H9 (cell line): ENCODE data around the gene NDUFA9. TPM values are rescaled to one million over a fixed set of nuclear protein-coding genes. Genes with fewer than 3 reads are reported as not detected.

Experiments
- DNase-seq: peaks from one replicate; pipeline ENCODE4 v3.0.0-alpha.2; 2017
- H2AFZ ChIP-seq: one replicate; pipeline ENCODE4 v1.6.1; 2013; ENCODE audit warnings: mild to moderate bottlenecking, low read length, control low read depth, moderate library complexity
- H2AK5ac ChIP-seq: 2 replicates; pipeline ENCODE4 v1.6.1; 2013; ENCODE audit warnings: low read length, control low read depth, mixed read lengths; ENCODE audit not compliant: insufficient read length
- H2BK120ac ChIP-seq: one replicate; pipeline ENCODE4 v1.6.1; 2013; ENCODE audit warnings: low read depth, mild to moderate bottlenecking, low read length, control low read depth, inconsistent platforms; ENCODE audit not compliant: poor library complexity, severe bottlenecking
- H2BK12ac ChIP-seq: 2 replicates; pipeline ENCODE4 v1.6.1; 2013; ENCODE audit warnings: low read length, control low read depth, mixed read lengths, low read depth; ENCODE audit not compliant: insufficient read length
- H2BK15ac ChIP-seq: 2 replicates; pipeline ENCODE4 v1.6.1; 2013; ENCODE audit warnings: low read depth, low read length, control low read depth
- H2BK20ac ChIP-seq: one replicate; pipeline ENCODE4 v1.6.1; 2013; ENCODE audit warnings: low read depth, mild to moderate bottlenecking, low read length, control low read depth, inconsistent platforms; ENCODE audit not compliant: poor library complexity, severe bottlenecking
- H2BK5ac ChIP-seq: 2 replicates; pipeline ENCODE4 v1.6.1; 2013; ENCODE audit warnings: low read length, control low read depth, mixed read lengths; ENCODE audit not compliant: insufficient read length
- H3K14ac ChIP-seq: 2 replicates; pipeline ENCODE4 v1.6.1; 2013; ENCODE audit warnings: low read length, control low read depth; ENCODE audit not compliant: insufficient read depth
- H3K18ac ChIP-seq: 2 replicates; pipeline ENCODE4 v1.6.1; 2013; ENCODE audit warnings: low read depth, mild to moderate bottlenecking, mixed read lengths, low read length, control low read depth; ENCODE audit not compliant: insufficient read length
- H3K23ac ChIP-seq: 2 replicates; pipeline ENCODE4 v1.6.1; 2013; ENCODE audit warnings: low read length, control low read depth, mixed read lengths, low read depth; ENCODE audit not compliant: insufficient read length
- H3K23me2 ChIP-seq: 2 replicates; pipeline ENCODE4 v1.6.1; 2013; ENCODE audit warnings: low read depth, mild to moderate bottlenecking, mixed read lengths, low read length, control low read depth; ENCODE audit not compliant: insufficient read length, poor library complexity, severe bottlenecking
- H3K27ac ChIP-seq: 2 replicates; pipeline ENCODE4 v1.5.1; 2013; ENCODE audit warnings: low read length, control low read depth, mixed read lengths, low read depth; ENCODE audit not compliant: insufficient read length
- H3K27me3 ChIP-seq: 2 replicates; pipeline ENCODE4 v1.6.1; 2013; ENCODE audit warnings: low read length, control low read depth, inconsistent platforms; ENCODE audit not compliant: insufficient read depth
- H3K4ac ChIP-seq: 2 replicates; pipeline ENCODE4 v1.6.1; 2013; ENCODE audit warnings: low read depth, mild to moderate bottlenecking, control low read depth, inconsistent platforms, low read length, moderate library complexity
- H3K4me1 ChIP-seq: 2 replicates; pipeline ENCODE4 v1.6.1; 2013; ENCODE audit warnings: low read length, control low read depth, inconsistent platforms; ENCODE audit not compliant: insufficient read depth
- H3K4me2 ChIP-seq: 2 replicates; pipeline ENCODE4 v1.6.1; 2013; ENCODE audit warnings: low read length, control low read depth, mixed read lengths; ENCODE audit not compliant: insufficient read length, insufficient read depth
- H3K56ac ChIP-seq: 2 replicates; pipeline ENCODE4 v1.6.1; 2013; ENCODE audit warnings: low read depth, mild to moderate bottlenecking, mixed read lengths, low read length, control low read depth; ENCODE audit not compliant: insufficient read length
- H3K79me1 ChIP-seq: 2 replicates; pipeline ENCODE4 v1.6.1; 2013; ENCODE audit warnings: low read depth, mild to moderate bottlenecking, moderate library complexity, low read length, control low read depth, inconsistent platforms; ENCODE audit not compliant: insufficient read depth, poor library complexity, severe bottlenecking
- H3K79me2 ChIP-seq: 2 replicates; pipeline ENCODE4 v1.6.1; 2013; ENCODE audit warnings: low read length, control low read depth, inconsistent platforms; ENCODE audit not compliant: insufficient read depth
- H3K9ac ChIP-seq: 2 replicates; pipeline ENCODE4 v1.6.1; 2013; ENCODE audit warnings: low read length, control low read depth, mixed read lengths; ENCODE audit not compliant: insufficient read length; ENCODE audit errors: extremely low read depth
- H3K9me3 ChIP-seq: one replicate; pipeline ENCODE4 v1.6.1; 2013; ENCODE audit warnings: low read depth, low read length, inconsistent platforms; ENCODE audit not compliant: control insufficient read depth
- H3T11ph ChIP-seq: one replicate; pipeline ENCODE4 v1.6.1; 2013; ENCODE audit warnings: mild to moderate bottlenecking, low read length, control low read depth, inconsistent platforms
- H4K20me1 ChIP-seq: one replicate; pipeline ENCODE4 v1.6.1; 2013; ENCODE audit not compliant: control insufficient read depth, insufficient read length, insufficient read depth
- H4K5ac ChIP-seq: 2 replicates; pipeline ENCODE4 v1.6.1; 2013; ENCODE audit warnings: low read depth, mild to moderate bottlenecking, mixed read lengths, low read length, control low read depth; ENCODE audit not compliant: insufficient read length
- H4K8ac ChIP-seq: replicated peaks from 2 replicates; pipeline ENCODE4 v1.6.1; 2013; ENCODE audit warnings: low read length, control low read depth, mixed read lengths, low read depth; ENCODE audit not compliant: insufficient read length
- H4K91ac ChIP-seq: 2 replicates; pipeline ENCODE4 v1.6.1; 2013; ENCODE audit warnings: low read depth, mild to moderate bottlenecking, moderate library complexity, mixed read lengths, low read length, control low read depth; ENCODE audit not compliant: insufficient read length
- H3K27ac Mint-ChIP-seq, 3 experiments: 2 replicates in 2 of 3; 3 replicates in 1 of 3; pipeline ENCODE4 v1.8.0; 2020 to 2021; ENCODE audit warnings: mixed read lengths in 3 of 3, mild to moderate bottlenecking in 1 of 3, moderate library complexity in 1 of 3
- H3K27me3 Mint-ChIP-seq: 2 replicates; pipeline ENCODE4 v1.8.0; 2021; ENCODE audit warnings: low read depth, mild to moderate bottlenecking, moderate library complexity, mixed read lengths
- H3K36me3 Mint-ChIP-seq, 3 experiments: 2 replicates in 2 of 3; 3 replicates in 1 of 3; pipeline ENCODE4 v1.8.0; 2020 to 2021; ENCODE audit warnings: low read depth in 3 of 3, mixed read lengths in 3 of 3; ENCODE audit not compliant: insufficient read depth in 1 of 3
- H3K4me1 Mint-ChIP-seq, 2 experiments: 2 replicates each; pipeline ENCODE4 v1.8.0; 2020; ENCODE audit warnings: mixed read lengths in 2 of 2
- H3K4me3 Mint-ChIP-seq, 2 experiments: 2 replicates in 1 of 2; 3 replicates in 1 of 2; pipeline ENCODE4 v1.8.0; 2020 to 2021; ENCODE audit warnings: mild to moderate bottlenecking in 2 of 2, mixed read lengths in 2 of 2, moderate library complexity in 1 of 2
- H3K9me3 Mint-ChIP-seq, 2 experiments: 2 replicates in 1 of 2; 3 replicates in 1 of 2; pipeline ENCODE4 v1.8.0; 2020; ENCODE audit warnings: mild to moderate bottlenecking in 2 of 2, mixed read lengths in 2 of 2, moderate library complexity in 1 of 2
- CTCF ChIP-seq: fragments of 200-600 bp; sonication (generic); conservative IDR thresholded peaks from 3 replicates; pipeline ENCODE4 v1.8.0; 2021; ENCODE audit warnings: antibody characterized with exemption, mild to moderate bottlenecking
- WGBS: extraction: QIAGEN DNeasy Blood & Tissue Kit; methylation state at CpG from one replicate; pipeline ENCODE4 v1.1.7; 2013; ENCODE audit warnings: missing lambda C conversion rate, low lambda C conversion rate, mixed read lengths; ENCODE audit not compliant: insufficient read length; ENCODE audit errors: extremely low coverage; 5-methylcytosine and 5-hydroxymethylcytosine counted together
- total RNA-seq: library from RNA; stranded (reverse); gene quantifications from 2 replicates; pipeline ENCODE4 v1.2.1, GENCODE V29; 2021

NDUFA9 gene
- total RNA-seq, 1 experiment from 2014 or later, result 83.9 TPM

- no peak for DNase-seq
- no peak overlapping the region for H3K14ac ChIP-seq
- H3K27ac ChIP-seq, result no peak overlapping the region
- H3T11ph ChIP-seq, result no peak overlapping the region
- H2BK5ac ChIP-seq, result no peak overlapping the region
- no peak overlapping the region for H3K4ac ChIP-seq
- H3K9me3 ChIP-seq, result no peaks in the 10 kb centered on the region
- TF ChIP-seq CTCF, result no peak
- H4K91ac ChIP-seq, result no peak overlapping the region
- peaks cover 21% of the 10 kb centered on the region for H3K27me3 Mint-ChIP-seq
- no peak overlapping the region for H3K18ac ChIP-seq
- H3K27me3 ChIP-seq, result no peaks in the 10 kb centered on the region
- H3K4me3 Mint-ChIP-seq, result no peak overlapping the region
- peaks cover 3% of the 10 kb centered on the region for H3K23me2 ChIP-seq
- peaks cover 2% of the 10 kb centered on the region; the same call in 1 of the 2 replicates for H3K4me1 ChIP-seq
- H3K23ac ChIP-seq, result no peak overlapping the region
- H4K5ac ChIP-seq, result no peak overlapping the region
- H3K79me2 ChIP-seq, result no peaks in the 10 kb centered on the region
- no peak overlapping the region for H4K8ac ChIP-seq
- H3K27ac Mint-ChIP-seq, result no peak overlapping the region
- no peaks in the 10 kb centered on the region for H3K79me1 ChIP-seq
- no peak overlapping the region for H3K4me2 ChIP-seq
- H3K56ac ChIP-seq, result no peak overlapping the region
- H2AK5ac ChIP-seq, result no peak overlapping the region
- H3K4me1 Mint-ChIP-seq, result peaks cover 0 to 10% of the 10 kb centered on the region in 2 experiments; a peak in 3 of 4 replicates
- H3K36me3 Mint-ChIP-seq, result peaks cover 0 to 5% (median 0%) of the 10 kb centered on the region in 3 experiments; a peak in 1 of 7 replicates
- H2BK12ac ChIP-seq, result no peak overlapping the region
- H3K9ac ChIP-seq, result no peak overlapping the region
- H2BK20ac ChIP-seq, result no peak overlapping the region
- H2AFZ ChIP-seq, result no peak overlapping the region
- no peak overlapping the region for H2BK120ac ChIP-seq
- no peaks in the 10 kb centered on the region for H4K20me1 ChIP-seq
- no CpG with 5 or more reads among the region's 1 CpG for WGBS
- H2BK15ac ChIP-seq, result no peak overlapping the region
- no peaks in the 10 kb centered on the region for H3K9me3 Mint-ChIP-seq
These were observed 45.0 kb upstream of the NDUFA9 start for GRCh38 chr12:4603946-4604345.
